Measurements from ENCODE around the gene RCOR1.

- TF ChIP-seq CTCF (IDR thresholded peaks at IDR 0.05; ENCODE audit: low read depth, low read length) (no peak), EZH2phosphoT487 (IDR thresholded peaks at IDR 0.05; ENCODE audit: low read depth) (no peak)
These were observed 12.6 kb downstream of the RCOR1 start for GRCh38 chr14:102605029-102605428.

Measured in OCI-LY3 (cell line).